K562 (cell line): ENCODE results near the gene WSCD1. TPM values are rescaled to one million over a fixed set of nuclear protein-coding genes. Genes with fewer than 3 reads are reported as not detected.

Source experiments
- ATAC-seq: fragments of 200-7000 bp; cut with Tn5 transposase; 3 replicates; pipeline ENCODE4 v1.9.1; 2020; ENCODE audit warnings: moderate library complexity
- BruUV-seq: library from RNA; stranded (reverse); fragments of 400-500 nt; replicated peaks from 2 replicates; lab custom pipeline; 2021; lab: Mats Ljungman, UMichigan
- CTCF ChIA-PET: fragments of 300-600 bp; formaldehyde crosslinking; extraction: SDS; loops from one replicate; lab custom pipeline; 2021; ENCODE audit warnings: low intra/inter-chr PET ratio; lab: Yijun Ruan, JAX
- POLR2A ChIA-PET: fragments of 300-600, 350-650 bp; sonication (Branson Sonifier 250); formaldehyde crosslinking; extraction: SDS; loops from one replicate; lab custom pipeline; 2021; ENCODE audit warnings: antibody characterized with exemption, inconsistent platforms; lab: Yijun Ruan, JAX
- DNase-seq, 4 experiments: peaks; one replicate each; pipeline versions ENCODE4 v3.0.0 to v3.0.0-alpha.2; 2011 to 2018; ENCODE audit warnings: low spot score in 3 of 4, mixed read lengths in 3 of 4; ENCODE audit errors: extremely low read depth in 1 of 4
- FAIRE-seq: peaks from 2 replicates; lab custom pipeline; 2011; peaks lifted over from hg19 to GRCh38; lab: Jason Lieb, UNC
- H2AFZ ChIP-seq: 2 replicates; pipeline ENCODE4 v1.6.0; 2011; ENCODE audit warnings: low read depth, low read length, control low read depth, inconsistent platforms
- H3K27ac ChIP-seq: fragments of 200-600 bp; 3 replicates; pipeline ENCODE4 v1.8.0; 2011; ENCODE audit warnings: low read depth, mild to moderate bottlenecking, control low read depth, inconsistent platforms, low read length, moderate library complexity, mixed read lengths; ENCODE audit errors: extremely low read depth
- H3K27me3 ChIP-seq, 2 experiments: fragments of 300-600 bp in 1 of 2; 2 replicates in 1 of 2; 3 replicates in 1 of 2; pipeline versions ENCODE4 v1.6.0 to v1.8.0; 2011; ENCODE audit warnings: inconsistent platforms in 2 of 2, low read length in 2 of 2, mild to moderate bottlenecking in 1 of 2, mixed read lengths in 1 of 2, moderate library complexity in 1 of 2; ENCODE audit not compliant: control insufficient read depth in 2 of 2, insufficient read depth in 2 of 2
- H3K36me3 ChIP-seq: fragments of 300-600 bp; 3 replicates; pipeline ENCODE4 v1.8.0; 2011; ENCODE audit warnings: mild to moderate bottlenecking, low read length, inconsistent platforms; ENCODE audit not compliant: control insufficient read depth, insufficient read depth
- H3K4me1 ChIP-seq, 2 experiments: fragments of 200-600 bp in 1 of 2; replicated peaks in 1 of 2; 2 replicates in 1 of 2; 3 replicates in 1 of 2; pipeline versions ENCODE4 v1.5.1 to v1.8.0; 2011; ENCODE audit warnings: inconsistent platforms in 2 of 2, low read length in 2 of 2, mild to moderate bottlenecking in 1 of 2, mixed read lengths in 1 of 2, moderate library complexity in 1 of 2; ENCODE audit not compliant: control insufficient read depth in 2 of 2, insufficient read depth in 2 of 2
- H3K4me2 ChIP-seq: 2 replicates; pipeline ENCODE4 v1.6.1; 2011; ENCODE audit warnings: low read length, control low read depth, inconsistent platforms, mixed read lengths; ENCODE audit not compliant: insufficient read depth
- H3K4me3 ChIP-seq: fragments of 200-600 bp; sonication (generic), shearing (Covaris generic); 2 replicates; pipeline ENCODE4 v1.5.1; 2016; ENCODE audit warnings: control low read depth, inconsistent platforms
- H3K79me2 ChIP-seq: fragments of 200-600 bp; 3 replicates; pipeline ENCODE4 v1.8.0; 2011; ENCODE audit warnings: low read length, inconsistent platforms; ENCODE audit not compliant: control insufficient read depth, insufficient read depth
- H3K9ac ChIP-seq, 2 experiments: 2 replicates each; pipeline versions ENCODE4 v1.6.0 to v1.6.1; 2011; ENCODE audit warnings: low read depth in 2 of 2, low read length in 2 of 2, control low read depth in 1 of 2, inconsistent platforms in 1 of 2, mild to moderate bottlenecking in 1 of 2, mixed read lengths in 1 of 2; ENCODE audit not compliant: insufficient read depth in 1 of 2
- H3K9me1 ChIP-seq: one replicate; pipeline ENCODE4 v1.6.0; 2011; ENCODE audit warnings: inconsistent platforms, mild to moderate bottlenecking, low read length, moderate library complexity; ENCODE audit not compliant: control insufficient read depth, insufficient read depth
- H3K9me3 ChIP-seq: replicated peaks from 2 replicates; pipeline ENCODE4 v1.5.1; 2011; ENCODE audit warnings: low read depth, low read length, inconsistent platforms; ENCODE audit not compliant: control insufficient read depth, insufficient read depth
- H4K20me1 ChIP-seq: replicated peaks from 2 replicates; pipeline ENCODE4 v1.6.1; 2011; ENCODE audit warnings: low read length, inconsistent platforms, mixed read lengths; ENCODE audit not compliant: control insufficient read depth, insufficient read depth
- HDGF ChIP-seq: fragments of 450-650 bp; IDR thresholded peaks from 2 replicates; pipeline ENCODE4 v1.6.1; 2016
- HMBOX1 ChIP-seq: sonication (generic); IDR thresholded peaks from 2 replicates; pipeline ENCODE4 v1.6.1; 2016
- IRF1 ChIP-seq: sonication (generic); formaldehyde crosslinking; IDR thresholded peaks from 2 replicates; pipeline ENCODE4 v1.8.0; 2022; ENCODE audit warnings: missing genetic modification reagents, mild to moderate bottlenecking, borderline replicate concordance
- PKNOX1 ChIP-seq: fragments of 450-650 bp; IDR thresholded peaks from 2 replicates; pipeline ENCODE4 v1.6.1; 2016
- RNF219 ChIP-seq: fragments of 250-450 bp; sonication (Bioruptor Pico); IDR thresholded peaks from 2 replicates; pipeline ENCODE4 v1.5.0; 2022; ENCODE audit warnings: mild to moderate bottlenecking
- TCF3 ChIP-seq: sonication (generic); formaldehyde crosslinking; IDR thresholded peaks from 2 replicates; pipeline ENCODE4 v1.4.0; 2020; ENCODE audit warnings: mild to moderate bottlenecking, missing genetic modification reagents
- WGBS: fragments of 100-300 bp; shearing (Covaris generic); methylation state at CpG from one replicate; pipeline ENCODE4 v1.1.6; 2016; ENCODE audit warnings: low coverage, mixed read lengths; ENCODE audit not compliant: insufficient coverage; ENCODE audit errors: missing lambda C conversion rate; 5-methylcytosine and 5-hydroxymethylcytosine counted together
- in situ Hi-C: fragments of 300-500 bp; cut with MboI; formaldehyde crosslinking; loops from 4 replicates; pipeline ENCODE4 v1.15.0; 2018; ENCODE audit warnings: inconsistent platforms, mixed read lengths
- intact Hi-C: fragments of 100-400 bp; cut with micrococcal nuclease; formaldehyde crosslinking; loops from 2 replicates; pipeline ENCODE4 v1.14.2; 2022
- polyA plus RNA-seq, 8 experiments: library from polyadenylated mRNA; depleted of rRNA in 4 of 8; stranded (reverse) in 5 of 8; unstranded in 3 of 8; fragments of >200 nt; fragmentation: Nextera tagmentation in 2 of 8; fragmentation: Illumina TruSeq in 1 of 8; extraction: Ambion mirVana in 2 of 8; extraction: Trizol in 1 of 8; gene quantifications; 2 replicates each; pipeline versions ENCODE4 v1.2.1 to v1.2.3, GENCODE V29; 2011 to 2014; ENCODE audit warnings: inconsistent platforms in 1 of 8, missing spikeins in 1 of 8
- total RNA-seq, 7 experiments: library from RNA; depleted of rRNA in 6 of 7; stranded (reverse); fragments of >200 nt in 6 of 7; fragmentation: Illumina TruSeq in 2 of 7; extraction: Trizol in 2 of 7; gene quantifications; 2 replicates each; pipeline versions ENCODE4 v1.2.1 to v1.2.3, GENCODE V29; 2011 to 2021; ENCODE audit warnings: low replicate concordance in 1 of 7

The WSCD1 gene
- total and polyA plus RNA-seq, 9 of the 15 experiments (the other 6 are each of a cell fraction or from before 2014, with no cell fraction given) = not detected

- no peak for TF ChIP-seq HDGF
- no peak for TF ChIP-seq TCF3 (CRISPR knock-in tag)
- TF ChIP-seq RNF219 = no peak
- TF ChIP-seq PKNOX1 = no peak
- no peak for TF ChIP-seq HMBOX1
Measured at GRCh38 chr17:6064868-6065267, 5.3 kb upstream of the WSCD1 start (continued).

- Histone ChIP-seq H3K4me3 (no peak overlapping the region), H3K9ac (no peak overlapping the region), H3K27ac (no peak overlapping the region), H3K79me2 (no peaks in the 10 kb centered on the region), H3K27me3 (peaks cover 0 to 16% of the 10 kb centered on the region in 2 experiments; a peak in 3 of 5 replicates), H3K9me1 (no peaks in the 10 kb centered on the region), H3K36me3 (no peaks in the 10 kb centered on the region), H3K9me3 (no peaks in the 10 kb centered on the region), H3K4me1 (no peaks in the 10 kb centered on the region), H3K4me2 (no peak overlapping the region), H2AFZ (no peak overlapping the region), H4K20me1 (no peaks in the 10 kb centered on the region; the same call in 1 of the 2 replicates)
- ATAC-seq (no peak), FAIRE-seq (no peak), DNase-seq (no peak)
- in situ Hi-C loops = no loop called here
- CTCF ChIA-PET = no interaction called here
- TF ChIP-seq IRF1 (CRISPR knock-in tag) = no peak
- 0% methylated on average over 6 of the region's 7 CpGs for WGBS
- intact Hi-C loops = no loop called here
- POLR2A ChIA-PET = no interaction called here
- BruUV-seq = no TSS peak
Measured at GRCh38 chr17:6065351-6065750, 4.8 kb upstream of the WSCD1 start.
